HepG2 (cell line): ENCODE results near the gene AK3. TPM values are rescaled to one million over a fixed set of nuclear protein-coding genes. Genes with fewer than 3 reads are reported as not detected.

Experiments
- ARNTL ChIP-seq: sonication (generic); formaldehyde crosslinking; IDR thresholded peaks from 2 replicates; pipeline ENCODE4 v1.4.0; 2020; ENCODE audit warnings: mild to moderate bottlenecking, missing genetic modification reagents
- DMTF1 ChIP-seq: sonication (generic); formaldehyde crosslinking; IDR thresholded peaks from 2 replicates; pipeline ENCODE4 v1.4.0; 2020; ENCODE audit warnings: mild to moderate bottlenecking, missing genetic modification reagents
- HMGA1 ChIP-seq: sonication (generic); formaldehyde crosslinking; conservative IDR thresholded peaks from 2 replicates; pipeline ENCODE4 v1.4.0; 2020; ENCODE audit warnings: missing genetic modification reagents
- NRL ChIP-seq: sonication (generic); formaldehyde crosslinking; IDR thresholded peaks from 2 replicates; pipeline ENCODE4 v1.5.0; 2020; ENCODE audit warnings: missing genetic modification reagents, mild to moderate bottlenecking, moderate library complexity, borderline replicate concordance
- PITX1 ChIP-seq: sonication (generic); formaldehyde crosslinking; IDR thresholded peaks from 2 replicates; pipeline ENCODE4 v1.5.1; 2020; ENCODE audit warnings: mild to moderate bottlenecking, missing genetic modification reagents
- PRMT3 ChIP-seq: sonication (generic); formaldehyde crosslinking; IDR thresholded peaks from 2 replicates; pipeline ENCODE4 v1.8.1; 2022; ENCODE audit warnings: low read depth, mild to moderate bottlenecking, moderate library complexity, missing genetic modification reagents, borderline replicate concordance
- RFXAP ChIP-seq: sonication (generic); formaldehyde crosslinking; IDR thresholded peaks from 2 replicates; pipeline ENCODE4 v1.4.0; 2020; ENCODE audit warnings: missing genetic modification reagents, borderline replicate concordance
- RXRA ChIP-seq: sonication (generic); formaldehyde crosslinking; IDR thresholded peaks from 2 replicates; pipeline ENCODE4 v1.5.1; 2020; ENCODE audit warnings: missing genetic modification reagents
- SRY ChIP-seq: sonication (generic); formaldehyde crosslinking; IDR thresholded peaks from 2 replicates; pipeline ENCODE4 v1.8.0; 2022; ENCODE audit warnings: mild to moderate bottlenecking, missing genetic modification reagents
- ZNF280D ChIP-seq: sonication (generic); formaldehyde crosslinking; IDR thresholded peaks from 2 replicates; pipeline ENCODE4 v1.5.1; 2020; ENCODE audit warnings: mild to moderate bottlenecking, missing genetic modification reagents
- ZNF616 ChIP-seq: sonication (generic); formaldehyde crosslinking; IDR thresholded peaks from 2 replicates; pipeline ENCODE4 v1.5.0; 2020; ENCODE audit warnings: low read depth, mild to moderate bottlenecking, missing genetic modification reagents
- ZNF629 ChIP-seq: sonication (generic); formaldehyde crosslinking; conservative IDR thresholded peaks from 2 replicates; pipeline ENCODE4 v1.5.0; 2020; ENCODE audit warnings: missing genetic modification reagents
- ZNF780A ChIP-seq: sonication (generic); formaldehyde crosslinking; IDR thresholded peaks from 2 replicates; pipeline ENCODE4 v1.8.0; 2022; ENCODE audit warnings: mild to moderate bottlenecking, missing genetic modification reagents, moderate library complexity
- ZNF792 ChIP-seq: IDR thresholded peaks from 2 replicates; pipeline ENCODE4 v1.6.1; 2016
- polyA plus RNA-seq, 8 experiments: library from polyadenylated mRNA; depleted of rRNA in 3 of 8; stranded (reverse) in 7 of 8; unstranded in 1 of 8; fragments of >200 nt; fragmentation: Illumina TruSeq in 4 of 8; extraction: Trizol in 4 of 8; gene quantifications; 2 replicates each; pipeline versions ENCODE4 v1.2.1 to v1.2.3, GENCODE V29; 2011 to 2016; ENCODE audit warnings: low read depth in 4 of 8, missing spikeins in 1 of 8, mixed read lengths in 1 of 8; ENCODE audit not compliant: insufficient read depth in 1 of 8
- total RNA-seq, 5 experiments: library from RNA; depleted of rRNA; stranded (reverse); fragments of >200 nt; fragmentation: Illumina TruSeq; extraction: Trizol; gene quantifications; 2 replicates each; pipeline ENCODE4 v1.2.3, GENCODE V29; 2016; ENCODE audit warnings: low read depth in 1 of 5
- TF ChIP-seq, protein P1 (sequence below): IDR thresholded peaks from 2 replicates; pipeline ENCODE4 v1.6.1; 2016; ENCODE audit warnings: low read depth, control low read depth
- TF ChIP-seq, protein P2 (sequence below): sonication (generic); formaldehyde crosslinking; IDR thresholded peaks from 2 replicates; pipeline ENCODE4 v1.4.0; 2020; ENCODE audit warnings: missing genetic modification reagents, mild to moderate bottlenecking, borderline replicate concordance

AK3 gene
- total and polyA plus RNA-seq, 2 of the 13 experiments (the other 11 are each of a cell fraction or from before 2014, with no cell fraction given): 76.8 to 109 TPM

DNA sequence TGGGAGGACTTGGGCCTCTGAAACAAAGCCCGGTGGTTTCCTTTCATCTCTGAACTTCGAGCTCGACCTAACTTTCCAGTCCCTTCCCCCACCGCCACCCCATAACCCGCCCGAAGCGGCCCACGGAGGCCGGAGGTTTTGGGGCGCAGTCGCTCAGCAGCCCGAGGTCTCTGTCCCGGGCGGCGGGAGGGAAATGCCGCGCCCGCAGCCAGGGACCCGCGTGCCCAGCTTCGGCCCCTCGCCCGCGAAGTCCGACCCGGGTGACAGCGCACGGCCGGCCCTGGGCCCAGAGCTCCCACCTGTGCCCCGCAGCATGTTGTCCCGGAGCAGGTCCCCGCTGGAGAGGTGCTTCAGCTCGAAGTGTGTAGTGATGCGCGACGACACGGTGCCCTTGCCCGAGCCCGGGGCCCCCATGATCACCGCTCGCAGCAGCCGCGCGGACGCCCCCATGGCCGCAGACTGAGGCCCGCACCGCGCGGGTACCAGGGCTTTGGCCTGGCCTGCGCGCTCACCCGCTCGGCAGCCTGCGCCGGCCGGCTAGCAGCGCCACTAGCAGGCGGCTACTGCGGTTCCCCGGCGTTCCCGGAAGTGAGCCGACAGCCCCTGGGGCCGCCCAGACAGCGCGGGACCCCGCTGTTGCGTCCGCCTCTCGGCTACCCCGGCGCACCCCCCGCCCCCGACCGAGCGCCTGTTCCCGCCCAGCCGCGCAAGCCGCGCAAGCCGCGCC, at the start of gene AK3 (continued):
- no peak; the same call in 1 of the 2 replicates for TF ChIP-seq ZNF780A (CRISPR knock-in tag)
- peak; percentile 87 for TF ChIP-seq RFXAP (CRISPR knock-in tag)
- TF ChIP-seq ZNF792 (CRISPR knock-in tag): no peak; the same call in 1 of the 2 replicates
- TF ChIP-seq PRMT3: 0 out of 2 replicates have a peak, but pooled peaks have one; percentile 36
- TF ChIP-seq ZNF629: 0 out of 2 replicates have a peak, but pooled peaks have one; percentile 34
- no peak for TF ChIP-seq DMTF1 (CRISPR knock-in tag)
- TF ChIP-seq ZNF280D (CRISPR knock-in tag): no peak
- TF ChIP-seq, protein P1, sequence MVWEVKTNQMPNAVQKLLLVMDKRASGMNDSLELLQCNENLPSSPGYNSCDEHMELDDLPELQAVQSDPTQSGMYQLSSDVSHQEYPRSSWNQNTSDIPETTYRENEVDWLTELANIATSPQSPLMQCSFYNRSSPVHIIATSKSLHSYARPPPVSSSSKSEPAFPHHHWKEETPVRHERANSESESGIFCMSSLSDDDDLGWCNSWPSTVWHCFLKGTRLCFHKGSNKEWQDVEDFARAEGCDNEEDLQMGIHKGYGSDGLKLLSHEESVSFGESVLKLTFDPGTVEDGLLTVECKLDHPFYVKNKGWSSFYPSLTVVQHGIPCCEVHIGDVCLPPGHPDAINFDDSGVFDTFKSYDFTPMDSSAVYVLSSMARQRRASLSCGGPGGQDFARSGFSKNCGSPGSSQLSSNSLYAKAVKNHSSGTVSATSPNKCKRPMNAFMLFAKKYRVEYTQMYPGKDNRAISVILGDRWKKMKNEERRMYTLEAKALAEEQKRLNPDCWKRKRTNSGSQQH (CRISPR knock-in tag): 0 out of 2 replicates have a peak, but pooled peaks have one; percentile 57
- no peak; the same call in none of the 2 replicates for TF ChIP-seq RXRA (CRISPR knock-in tag)
- TF ChIP-seq ARNTL (CRISPR knock-in tag): peak; percentile 48; the same call in 1 of the 2 replicates
- peak; percentile 44; the same call in 1 of the 2 replicates for TF ChIP-seq NRL (CRISPR knock-in tag)
- TF ChIP-seq, protein P2, sequence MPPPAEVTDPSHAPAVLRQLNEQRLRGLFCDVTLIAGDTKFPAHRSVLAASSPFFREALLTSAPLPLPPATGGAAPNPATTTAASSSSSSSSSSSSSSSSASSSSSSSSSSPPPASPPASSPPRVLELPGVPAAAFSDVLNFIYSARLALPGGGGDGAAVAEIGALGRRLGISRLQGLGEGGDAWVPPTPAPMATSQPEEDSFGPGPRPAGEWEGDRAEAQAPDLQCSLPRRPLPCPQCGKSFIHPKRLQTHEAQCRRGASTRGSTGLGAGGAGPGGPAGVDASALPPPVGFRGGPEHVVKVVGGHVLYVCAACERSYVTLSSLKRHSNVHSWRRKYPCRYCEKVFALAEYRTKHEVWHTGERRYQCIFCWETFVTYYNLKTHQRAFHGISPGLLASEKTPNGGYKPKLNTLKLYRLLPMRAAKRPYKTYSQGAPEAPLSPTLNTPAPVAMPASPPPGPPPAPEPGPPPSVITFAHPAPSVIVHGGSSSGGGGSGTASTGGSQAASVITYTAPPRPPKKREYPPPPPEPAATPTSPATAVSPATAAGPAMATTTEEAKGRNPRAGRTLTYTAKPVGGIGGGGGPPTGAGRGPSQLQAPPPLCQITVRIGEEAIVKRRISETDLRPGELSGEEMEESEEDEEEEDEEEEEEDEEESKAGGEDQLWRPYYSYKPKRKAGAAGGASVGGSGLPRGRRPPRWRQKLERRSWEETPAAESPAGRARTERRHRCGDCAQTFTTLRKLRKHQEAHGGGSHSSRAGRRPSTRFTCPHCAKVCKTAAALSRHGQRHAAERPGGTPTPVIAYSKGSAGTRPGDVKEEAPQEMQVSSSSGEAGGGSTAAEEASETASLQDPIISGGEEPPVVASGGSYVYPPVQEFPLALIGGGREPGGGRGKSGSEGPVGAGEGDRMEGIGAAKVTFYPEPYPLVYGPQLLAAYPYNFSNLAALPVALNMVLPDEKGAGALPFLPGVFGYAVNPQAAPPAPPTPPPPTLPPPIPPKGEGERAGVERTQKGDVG (CRISPR knock-in tag): 0 out of 2 replicates have a peak, but pooled peaks have one; percentile 20
- TF ChIP-seq SRY: peak; percentile 88
- no peak; the same call in 1 of the 2 replicates for TF ChIP-seq PITX1 (CRISPR knock-in tag)
- TF ChIP-seq ZNF616 (CRISPR knock-in tag): no peak; the same call in 1 of the 2 replicates
- TF ChIP-seq HMGA1 (CRISPR knock-in tag): no peak
